Stimulated activated CD4-positive, alpha-beta T cell treated with anti-CD3 and anti-CD28 coated beads, Interleukin-15, amount 100 ng/mL, for 1 hour (primary cell): ENCODE data around the gene SEC24B.
"Not testable (repeated sequence)": the region's sequence is repeated elsewhere in the genome, so short reads cannot be mapped to it uniquely, and the experiment has no call there.

Source experiments
- DNase-seq, 2 donors: peaks; one replicate each; pipeline ENCODE4 v3.0.0-alpha.2; 2020; ENCODE audit warnings: low read depth in 1 of 2, low spot score in 1 of 2

The SEC24B gene

GRCh38 chr4:109432203-109432602, 1.4 kb upstream of the SEC24B start:
- no peak for DNase-seq

- no peak for DNase-seq
Observed at GRCh38 chr4:109432696-109433095, 919 bp upstream of the SEC24B start.

GRCh38 chr4:109434007-109434971, 674 bp downstream of the SEC24B start:
- DNase-seq, result peak; percentile 2 to 8

GRCh38 chr4:109435635-109436034, 2.0 kb downstream of the SEC24B start:
- no peak for DNase-seq

- DNase-seq, result no peak
Observed at GRCh38 chr4:109436504-109436903, 2.9 kb downstream of the SEC24B start.

- no peak for DNase-seq
Observed at GRCh38 chr4:109440948-109441347, 7.3 kb downstream of the SEC24B start.

GRCh38 chr4:109441862-109442458, 8.3 kb downstream of the SEC24B start:
- no peak for DNase-seq

- no peak for DNase-seq
Observed at GRCh38 chr4:109444182-109444844, 10.7 kb downstream of the SEC24B start.

- DNase-seq, result no peak
Observed at GRCh38 chr4:109447278-109447677, 13.7 kb downstream of the SEC24B start.

- no peak for DNase-seq
Observed at GRCh38 chr4:109451544-109452273, 18.1 kb downstream of the SEC24B start.

GRCh38 chr4:109453110-109453509, 19.5 kb downstream of the SEC24B start:
- not testable (repeated sequence) for DNase-seq

GRCh38 chr4:109462297-109462696, 28.7 kb downstream of the SEC24B start:
- DNase-seq, result no peak

- no peak for DNase-seq
Observed at GRCh38 chr4:109462802-109463201, 29.2 kb downstream of the SEC24B start.

GRCh38 chr4:109465069-109465468, 31.5 kb downstream of the SEC24B start:
- no peak for DNase-seq

- no peak for DNase-seq
Observed at GRCh38 chr4:109469915-109470314, 36.3 kb downstream of the SEC24B start.

GRCh38 chr4:109472343-109472761, 38.7 kb downstream of the SEC24B start:
- no peak for DNase-seq

- no peak for DNase-seq
Observed at GRCh38 chr4:109473824-109474223, 40.2 kb downstream of the SEC24B start.

- no peak for DNase-seq
Observed at GRCh38 chr4:109486007-109486406, 52.4 kb downstream of the SEC24B start.

GRCh38 chr4:109494563-109494962, 60.9 kb downstream of the SEC24B start:
- no peak for DNase-seq

GRCh38 chr4:109495514-109495913, 61.9 kb downstream of the SEC24B start:
- no peak for DNase-seq

GRCh38 chr4:109496875-109497274, 63.3 kb downstream of the SEC24B start:
- no peak for DNase-seq
